Kidney (tissue), 14 donors: ENCODE data around the gene EBF4. TPM values are rescaled to one million over a fixed set of nuclear protein-coding genes. Genes with fewer than 3 reads are reported as not detected.

Experiments used
- DNase-seq, 5 donors: peaks; one replicate each; pipeline ENCODE4 v3.0.0-alpha.2; 2013 to 2020
- FAIRE-seq: peaks from 2 replicates; lab custom pipeline; 2012; peaks lifted over from hg19 to GRCh38; lab: Jason Lieb, UNC
- H3K27ac ChIP-seq, 2 donors: one replicate each; pipeline ENCODE4 v1.7.0; 2013; ENCODE audit warnings: low read depth in 2 of 2, low read length in 2 of 2, inconsistent platforms in 1 of 2
- H3K27me3 ChIP-seq: one replicate; pipeline ENCODE4 v1.7.1; 2013; ENCODE audit warnings: low read length, inconsistent platforms; ENCODE audit not compliant: control insufficient read depth, insufficient read depth
- H3K36me3 ChIP-seq, 3 donors: one replicate each; pipeline versions ENCODE4 v1.7.0 to v1.7.1; 2013; ENCODE audit warnings: low read length in 3 of 3, control low read depth in 1 of 3, inconsistent platforms in 1 of 3; ENCODE audit not compliant: insufficient read depth in 3 of 3, control insufficient read depth in 2 of 3
- H3K4me1 ChIP-seq, 3 donors: one replicate each; pipeline versions ENCODE4 v1.7.0 to v1.7.1; 2013; ENCODE audit warnings: low read length in 3 of 3, inconsistent platforms in 1 of 3, low read depth in 1 of 3; ENCODE audit not compliant: control insufficient read depth in 2 of 3, insufficient read depth in 2 of 3
- H3K4me3 ChIP-seq, 3 donors: one replicate each; pipeline versions ENCODE4 v1.7.0 to v1.8.1; 2013; ENCODE audit warnings: low read length in 3 of 3, control low read depth in 1 of 3, inconsistent platforms in 1 of 3
- H3K9ac ChIP-seq, 3 donors: one replicate each; pipeline versions ENCODE4 v1.7.0 to v1.7.1; 2013; ENCODE audit warnings: low read length in 3 of 3, control low read depth in 1 of 3, inconsistent platforms in 1 of 3
- H3K9me3 ChIP-seq, 3 donors: one replicate each; pipeline versions ENCODE4 v1.7.0 to v1.7.1; 2013; ENCODE audit warnings: low read length in 3 of 3, control low read depth in 1 of 3, inconsistent platforms in 1 of 3; ENCODE audit not compliant: control insufficient read depth in 2 of 3, insufficient read depth in 1 of 3
- intact Hi-C: fragments of 100-400 bp; cut with DNase I; formaldehyde crosslinking; loops from one replicate; pipeline ENCODE4 v1.11.1; 2022
- polyA plus RNA-seq: library from polyadenylated mRNA; stranded (reverse); fragments of 350-450 nt; fragmentation: Illumina TruSeq; extraction: RNeasy Lipid Tissue Mini Kit (QIAGEN cat#74804); gene quantifications from one replicate; pipeline ENCODE4 v1.2.3, GENCODE V29; 2014; ENCODE audit warnings: low read depth, low replicate concordance; ENCODE audit not compliant: insufficient read depth
- total RNA-seq: library from RNA; stranded (reverse); fragmentation: NEBNext Ultra II Directional; extraction: Animal tissue kit (Norgen Biotek cat#: 25700); gene quantifications from one replicate; pipeline ENCODE4 v1.2.1, GENCODE V29; 2021
- TF ChIP-seq, protein P1 (sequence below): IDR thresholded peaks from 3 replicates; pipeline ENCODE4 v1.5.1; 2012; ENCODE audit warnings: mild to moderate bottlenecking, moderate library complexity, borderline replicate concordance; ENCODE audit not compliant: insufficient read depth; ENCODE audit errors: extremely low read depth
- donor health status: control.
- donor health status: control.
- donor health status: control.
- donor health status: control.
- donor health status: control.
- donor health status: DM: yes; HTN: yes; CAD: no.
- donor health status: Normal renal cell carcinoma (clear cell type).

The EBF4 gene
- total and polyA plus RNA-seq, 2 donors from 2014 or later = 8.8 to 10.2 TPM

DNA sequence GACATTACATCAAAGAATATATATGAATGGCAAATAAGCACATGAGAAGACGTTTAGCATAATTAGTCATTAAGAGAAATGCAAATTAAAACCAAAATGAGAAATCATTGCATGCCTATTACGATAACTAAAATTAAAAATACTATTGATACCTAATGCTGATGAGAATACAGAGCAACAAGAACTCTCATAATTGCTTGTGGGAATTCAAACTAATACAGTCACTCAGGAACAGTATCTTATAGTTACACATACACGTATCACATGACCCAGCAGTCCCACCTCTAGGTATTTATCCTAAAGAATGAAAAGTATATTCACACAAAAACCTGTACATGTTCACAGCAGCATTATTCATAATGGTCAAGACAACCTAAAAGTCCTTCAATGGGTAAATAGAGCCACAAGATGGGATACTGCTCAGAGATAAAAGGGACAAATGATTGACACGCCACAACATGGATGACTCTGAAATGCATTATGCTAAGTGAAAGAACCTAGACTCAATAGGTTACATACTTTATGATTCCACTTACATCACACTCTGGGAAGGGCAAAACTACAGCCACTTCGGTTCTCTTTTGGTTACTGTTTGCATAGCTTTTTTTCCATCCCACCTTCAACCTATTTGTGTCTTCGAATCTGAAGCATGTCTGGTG lies 91.5 kb downstream of the EBF4 start:
- no peaks in the 10 kb centered on the region for H3K9me3 ChIP-seq
- no peak overlapping the region for H3K9ac ChIP-seq
- DNase-seq (no peak), FAIRE-seq (no peak)
- H3K27ac ChIP-seq = no peak overlapping the region
- H3K27me3 ChIP-seq = no peaks in the 10 kb centered on the region
- H3K36me3 ChIP-seq = no peaks in the 10 kb centered on the region
- TF ChIP-seq, protein P1, sequence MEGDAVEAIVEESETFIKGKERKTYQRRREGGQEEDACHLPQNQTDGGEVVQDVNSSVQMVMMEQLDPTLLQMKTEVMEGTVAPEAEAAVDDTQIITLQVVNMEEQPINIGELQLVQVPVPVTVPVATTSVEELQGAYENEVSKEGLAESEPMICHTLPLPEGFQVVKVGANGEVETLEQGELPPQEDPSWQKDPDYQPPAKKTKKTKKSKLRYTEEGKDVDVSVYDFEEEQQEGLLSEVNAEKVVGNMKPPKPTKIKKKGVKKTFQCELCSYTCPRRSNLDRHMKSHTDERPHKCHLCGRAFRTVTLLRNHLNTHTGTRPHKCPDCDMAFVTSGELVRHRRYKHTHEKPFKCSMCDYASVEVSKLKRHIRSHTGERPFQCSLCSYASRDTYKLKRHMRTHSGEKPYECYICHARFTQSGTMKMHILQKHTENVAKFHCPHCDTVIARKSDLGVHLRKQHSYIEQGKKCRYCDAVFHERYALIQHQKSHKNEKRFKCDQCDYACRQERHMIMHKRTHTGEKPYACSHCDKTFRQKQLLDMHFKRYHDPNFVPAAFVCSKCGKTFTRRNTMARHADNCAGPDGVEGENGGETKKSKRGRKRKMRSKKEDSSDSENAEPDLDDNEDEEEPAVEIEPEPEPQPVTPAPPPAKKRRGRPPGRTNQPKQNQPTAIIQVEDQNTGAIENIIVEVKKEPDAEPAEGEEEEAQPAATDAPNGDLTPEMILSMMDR = no peak
- intact Hi-C loops = no loop called here
- no peaks in the 10 kb centered on the region for H3K4me1 ChIP-seq
- H3K4me3 ChIP-seq = no peak overlapping the region

DNA sequence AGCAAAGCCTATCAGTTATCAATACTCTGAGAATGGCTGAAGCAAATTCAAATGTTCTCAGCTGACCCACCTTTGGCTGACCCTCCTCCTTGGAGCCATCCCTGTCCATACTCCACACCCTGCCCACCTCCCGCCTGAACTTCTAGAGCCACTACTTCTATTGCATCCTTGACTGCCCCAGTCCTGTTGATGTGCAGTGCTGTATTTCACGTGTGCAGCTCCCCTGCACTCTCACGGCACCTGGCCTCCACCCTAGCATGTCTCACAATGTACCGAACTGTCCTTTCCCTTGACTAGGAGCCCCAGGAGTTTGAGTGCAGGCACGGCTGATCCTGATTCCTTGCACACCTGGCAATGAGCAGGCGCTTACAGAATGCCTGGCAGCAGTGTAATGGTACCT lies 100.9 kb downstream of the EBF4 start:
- Histone ChIP-seq H3K36me3 (no peaks in the 10 kb centered on the region), H3K27ac (no peak overlapping the region), H3K4me1 (no peaks in the 10 kb centered on the region), H3K4me3 (no peak overlapping the region), H3K9me3 (no peaks in the 10 kb centered on the region), H3K9ac (no peak overlapping the region), H3K27me3 (no peaks in the 10 kb centered on the region)
- TF ChIP-seq, protein P1 = no peak
- intact Hi-C loops = no loop called here
- FAIRE-seq (no peak), DNase-seq (no peak)

DNA sequence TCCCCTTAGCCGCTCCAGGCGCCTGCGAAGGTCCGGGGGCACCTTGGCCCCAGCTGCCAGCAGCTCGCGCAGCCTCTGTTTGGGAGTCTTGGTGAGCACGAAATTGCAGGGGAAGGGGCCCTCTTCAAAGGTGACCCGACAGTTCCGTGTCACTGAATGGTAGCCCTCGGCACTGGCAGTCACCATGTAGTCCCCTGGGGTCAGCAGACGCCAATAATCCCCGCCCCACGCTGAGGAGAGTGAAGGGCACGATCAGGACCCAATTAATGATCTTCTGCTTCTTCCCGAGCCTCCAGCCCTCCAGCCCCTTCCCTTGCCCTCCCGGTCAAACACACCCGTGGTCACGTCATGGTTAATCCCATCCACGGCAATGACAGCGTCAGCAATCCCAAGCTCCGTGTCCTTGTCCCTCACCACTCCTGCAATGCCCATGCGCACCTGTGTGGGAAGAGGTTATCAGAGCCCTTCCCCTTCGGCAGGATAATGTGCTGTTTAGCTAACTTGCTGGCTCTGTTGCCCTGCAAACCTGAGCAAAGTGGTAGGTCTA lies 101.7 kb downstream of the EBF4 start:
- H3K9ac ChIP-seq = no peak overlapping the region
- FAIRE-seq (no peak), DNase-seq (no peak)
- H3K9me3 ChIP-seq = no peaks in the 10 kb centered on the region
- no peaks in the 10 kb centered on the region for H3K27me3 ChIP-seq
- H3K4me3 ChIP-seq = no peak overlapping the region
- TF ChIP-seq, protein P1 = no peak
- intact Hi-C loops = no loop called here
- H3K27ac ChIP-seq = no peak overlapping the region
- no peaks in the 10 kb centered on the region for H3K36me3 ChIP-seq
- no peaks in the 10 kb centered on the region for H3K4me1 ChIP-seq
